Ishikawa (cell line): Measurements from ENCODE around the gene ST6GALNAC3.

ENCODE experiments used
- CEBPB ChIP-seq: IDR thresholded peaks from 2 replicates; pipeline ENCODE4 v1.6.1; 2012
- CREB1 ChIP-seq: IDR thresholded peaks from 2 replicates; pipeline ENCODE4 v1.6.1; 2012; ENCODE audit warnings: low read depth
- EGR1 ChIP-seq: IDR thresholded peaks from 2 replicates; pipeline ENCODE4 v1.6.1; 2012
- EP300 ChIP-seq: IDR thresholded peaks from 2 replicates; pipeline ENCODE4 v1.6.1; 2012; ENCODE audit warnings: borderline replicate concordance
- FOXM1 ChIP-seq: IDR thresholded peaks from 2 replicates; pipeline ENCODE4 v1.6.1; 2012; ENCODE audit warnings: low read depth, borderline replicate concordance
- MAX ChIP-seq: IDR thresholded peaks from 2 replicates; pipeline ENCODE4 v1.6.1; 2012
- NFIC ChIP-seq: IDR thresholded peaks from 2 replicates; pipeline ENCODE4 v1.6.1; 2012
- RAD21 ChIP-seq: IDR thresholded peaks from 2 replicates; pipeline ENCODE4 v1.6.1; 2012; ENCODE audit warnings: low read depth
- TAF1 ChIP-seq: IDR thresholded peaks from 2 replicates; pipeline ENCODE4 v1.6.1; 2012; ENCODE audit warnings: low read depth, mild to moderate bottlenecking
- TCF12 ChIP-seq: IDR thresholded peaks from 2 replicates; pipeline ENCODE4 v1.6.1; 2012; ENCODE audit warnings: low read depth
- TEAD4 ChIP-seq: IDR thresholded peaks from 2 replicates; pipeline ENCODE4 v1.6.1; 2012
- USF1 ChIP-seq: IDR thresholded peaks from 2 replicates; pipeline ENCODE4 v1.6.1; 2012
- YY1 ChIP-seq: IDR thresholded peaks from 2 replicates; pipeline ENCODE4 v1.6.1; 2012; ENCODE audit warnings: low read depth
- ZBTB7A ChIP-seq: IDR thresholded peaks from 2 replicates; pipeline ENCODE4 v1.6.1; 2012; ENCODE audit warnings: low read depth
- TF ChIP-seq, protein P1 (sequence below): IDR thresholded peaks from 2 replicates; pipeline ENCODE4 v1.6.1; 2012; ENCODE audit warnings: low read depth, mild to moderate bottlenecking

The ST6GALNAC3 gene

DNA sequence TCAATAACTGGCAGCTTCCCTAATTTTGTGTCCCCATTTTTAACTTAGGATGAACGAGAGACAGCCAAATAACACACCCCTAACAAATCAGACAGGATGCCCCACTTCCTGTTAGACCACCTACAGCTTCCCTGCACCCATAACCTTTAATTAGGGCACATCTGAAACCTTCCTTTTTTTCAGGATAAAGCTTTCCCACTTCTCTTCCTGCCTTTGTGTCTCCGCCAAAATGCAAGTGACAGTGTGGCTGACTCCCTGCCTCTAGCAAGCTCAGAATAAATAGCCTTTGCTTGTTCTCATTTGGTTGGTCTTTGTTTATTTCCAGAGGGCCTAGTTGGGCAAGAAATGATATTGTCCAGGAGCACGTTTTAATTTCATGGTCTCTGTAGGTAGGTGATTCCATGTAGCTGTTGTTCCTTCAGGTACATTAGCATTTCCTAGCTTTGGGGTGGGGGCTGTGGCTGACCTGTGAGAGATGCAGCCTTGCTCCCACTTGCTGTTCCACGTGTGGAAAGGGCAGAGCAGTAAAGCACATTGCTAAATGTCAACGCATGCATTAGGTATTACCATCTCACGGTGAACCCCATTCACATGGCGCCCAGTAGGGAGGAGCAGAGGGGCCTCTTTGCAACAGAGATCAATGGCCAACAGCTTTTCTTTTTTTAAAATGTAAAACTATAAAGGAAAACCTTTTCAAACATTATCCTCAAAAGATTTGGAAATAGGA, 154.9 kb downstream of the ST6GALNAC3 start:
- TF ChIP-seq USF1 (no peak), YY1 (no peak), TAF1 (no peak), EGR1 (no peak)
- TF ChIP-seq, protein P1, sequence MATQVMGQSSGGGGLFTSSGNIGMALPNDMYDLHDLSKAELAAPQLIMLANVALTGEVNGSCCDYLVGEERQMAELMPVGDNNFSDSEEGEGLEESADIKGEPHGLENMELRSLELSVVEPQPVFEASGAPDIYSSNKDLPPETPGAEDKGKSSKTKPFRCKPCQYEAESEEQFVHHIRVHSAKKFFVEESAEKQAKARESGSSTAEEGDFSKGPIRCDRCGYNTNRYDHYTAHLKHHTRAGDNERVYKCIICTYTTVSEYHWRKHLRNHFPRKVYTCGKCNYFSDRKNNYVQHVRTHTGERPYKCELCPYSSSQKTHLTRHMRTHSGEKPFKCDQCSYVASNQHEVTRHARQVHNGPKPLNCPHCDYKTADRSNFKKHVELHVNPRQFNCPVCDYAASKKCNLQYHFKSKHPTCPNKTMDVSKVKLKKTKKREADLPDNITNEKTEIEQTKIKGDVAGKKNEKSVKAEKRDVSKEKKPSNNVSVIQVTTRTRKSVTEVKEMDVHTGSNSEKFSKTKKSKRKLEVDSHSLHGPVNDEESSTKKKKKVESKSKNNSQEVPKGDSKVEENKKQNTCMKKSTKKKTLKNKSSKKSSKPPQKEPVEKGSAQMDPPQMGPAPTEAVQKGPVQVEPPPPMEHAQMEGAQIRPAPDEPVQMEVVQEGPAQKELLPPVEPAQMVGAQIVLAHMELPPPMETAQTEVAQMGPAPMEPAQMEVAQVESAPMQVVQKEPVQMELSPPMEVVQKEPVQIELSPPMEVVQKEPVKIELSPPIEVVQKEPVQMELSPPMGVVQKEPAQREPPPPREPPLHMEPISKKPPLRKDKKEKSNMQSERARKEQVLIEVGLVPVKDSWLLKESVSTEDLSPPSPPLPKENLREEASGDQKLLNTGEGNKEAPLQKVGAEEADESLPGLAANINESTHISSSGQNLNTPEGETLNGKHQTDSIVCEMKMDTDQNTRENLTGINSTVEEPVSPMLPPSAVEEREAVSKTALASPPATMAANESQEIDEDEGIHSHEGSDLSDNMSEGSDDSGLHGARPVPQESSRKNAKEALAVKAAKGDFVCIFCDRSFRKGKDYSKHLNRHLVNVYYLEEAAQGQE: no peak

DNA sequence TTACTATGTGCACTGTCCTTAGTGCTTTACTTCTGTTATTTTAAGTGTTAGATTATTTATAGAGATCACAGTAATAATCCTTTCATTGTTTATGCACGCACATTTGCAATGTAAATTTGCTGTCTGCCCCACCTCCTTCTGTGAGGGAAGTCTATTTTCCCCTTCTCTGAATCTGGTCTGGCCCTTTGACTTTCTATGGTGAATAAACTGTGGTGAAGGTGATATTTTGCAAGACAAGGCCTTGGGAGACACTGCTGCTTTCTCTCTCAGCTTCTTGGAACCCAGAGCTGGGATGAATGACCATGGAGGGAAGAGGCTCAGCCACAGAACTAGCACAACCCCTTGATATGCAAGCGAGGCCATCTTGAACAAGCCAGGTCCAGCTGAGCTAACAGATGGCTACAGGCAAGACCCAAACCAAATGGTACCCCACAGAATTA, 156.3 kb downstream of the ST6GALNAC3 start:
- TF ChIP-seq CEBPB (no peak), FOXM1 (no peak), EGR1 (no peak), NFIC (no peak), TEAD4 (no peak), TCF12 (no peak)

DNA sequence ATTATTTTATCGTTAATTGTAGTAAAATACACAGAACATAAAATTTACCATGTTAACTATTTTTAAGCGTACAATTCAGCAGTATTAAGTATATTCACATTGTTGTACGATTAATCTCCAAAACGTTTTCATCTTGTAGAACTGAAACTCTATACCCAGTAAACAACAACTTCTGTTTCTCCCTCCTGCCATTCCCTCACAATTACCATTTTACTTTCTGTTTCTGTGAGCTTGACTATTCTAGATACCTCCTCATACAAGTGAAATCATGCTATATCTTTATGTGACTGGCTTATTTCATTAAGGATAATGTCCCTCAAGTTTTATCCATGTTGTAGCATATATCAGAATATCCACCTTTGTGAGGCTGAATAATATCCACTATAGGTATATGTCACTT, 156.8 kb downstream of the ST6GALNAC3 start:
- no peak for TF ChIP-seq TAF1
- TF ChIP-seq EP300: no peak
- no peak for TF ChIP-seq USF1
- no peak for TF ChIP-seq TEAD4
- TF ChIP-seq CREB1: no peak

DNA sequence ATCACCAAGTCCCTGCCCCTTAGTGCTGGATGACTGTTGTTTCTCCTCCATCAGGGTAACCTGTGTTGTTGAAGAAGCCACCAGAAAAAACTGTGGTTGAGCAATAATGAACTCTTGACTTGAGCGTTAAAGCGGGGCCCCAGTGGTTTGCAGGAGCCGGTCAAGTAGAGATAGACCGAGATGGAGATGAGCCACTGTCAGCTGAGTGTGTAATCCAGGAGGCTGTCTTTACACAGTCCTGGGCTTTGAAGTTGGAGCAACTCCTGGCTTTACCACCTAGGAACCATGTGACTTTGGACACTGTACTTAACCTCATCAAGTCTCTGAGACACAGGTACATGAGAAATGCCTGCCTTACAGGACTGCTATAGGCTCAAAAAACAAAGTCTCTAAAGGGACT, 158.1 kb downstream of the ST6GALNAC3 start:
- TF ChIP-seq TCF12 (no peak), CREB1 (no peak), TAF1 (no peak), EGR1 (no peak), FOXM1 (no peak), EP300 (no peak), TEAD4 (no peak), NFIC (no peak), ZBTB7A (no peak), CEBPB (no peak), YY1 (no peak), MAX (no peak), RAD21 (no peak), USF1 (no peak)
- TF ChIP-seq, protein P1: no peak

DNA sequence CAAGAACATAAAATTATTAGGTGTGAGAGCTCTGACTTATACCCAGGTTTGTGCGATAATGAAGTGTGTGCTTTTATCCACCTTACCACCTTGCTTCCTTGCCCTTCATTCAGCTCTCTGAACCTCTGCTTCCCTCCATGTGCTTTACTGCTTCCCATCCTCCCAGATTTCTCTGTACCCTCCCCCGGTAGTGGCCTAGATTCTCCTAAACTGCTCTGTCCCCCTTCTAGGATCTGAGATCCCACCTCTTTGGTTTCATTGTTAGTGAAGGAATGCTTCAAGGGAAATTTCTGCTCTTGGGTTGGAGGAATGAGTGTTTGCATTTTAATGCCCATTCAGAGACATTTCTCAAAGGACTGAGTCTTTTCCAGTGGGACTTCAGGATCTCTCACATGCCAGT, 159.5 kb downstream of the ST6GALNAC3 start:
- no peak for TF ChIP-seq EGR1

DNA sequence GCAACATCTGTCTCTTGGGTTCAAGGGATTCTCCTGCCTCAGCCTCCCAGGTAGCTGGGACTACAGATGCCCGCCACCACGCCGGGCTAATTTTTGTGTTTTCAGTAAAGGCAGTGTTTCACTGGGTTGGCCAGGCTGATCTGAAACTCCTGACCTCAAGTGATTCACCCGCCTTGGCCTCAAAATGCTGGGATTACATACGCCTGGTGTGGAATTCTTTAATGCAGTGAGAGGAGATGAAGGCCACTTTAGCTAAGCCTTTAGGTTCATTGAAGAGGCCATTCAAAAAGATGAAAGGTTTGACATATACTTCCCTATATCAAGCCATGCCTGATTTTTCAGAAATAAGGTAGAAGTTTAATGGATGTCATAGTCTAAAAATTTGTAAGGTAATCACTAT, 162.7 kb downstream of the ST6GALNAC3 start:
- TF ChIP-seq TEAD4 (no peak), YY1 (no peak), USF1 (no peak), ZBTB7A (no peak), MAX (no peak), NFIC (no peak), EGR1 (no peak), CREB1 (no peak), RAD21 (no peak), CEBPB (no peak), TCF12 (no peak), TAF1 (no peak), EP300 (no peak), FOXM1 (no peak)
- TF ChIP-seq, protein P1: no peak
